ENCODE data around the gene SEMA7A. TPM values are rescaled to one million over a fixed set of nuclear protein-coding genes. Genes with fewer than 3 reads are reported as not detected.

The SEMA7A gene
- total and polyA plus RNA-seq, 4 donors = 4.2 to 15.0 (median 6.8) TPM

- H3K36me3 ChIP-seq (ENCODE audit: control insufficient read depth in 4 of 4, insufficient read depth in 4 of 4, low read length in 4 of 4) = no peaks in the 10 kb centered on the region
- H3K9me3 ChIP-seq (ENCODE audit: control insufficient read depth in 4 of 4, insufficient read depth in 3 of 4, low read length in 3 of 4) = no peaks in the 10 kb centered on the region
- no peak for TF ChIP-seq CTCF (IDR thresholded peaks at IDR 0.05; ENCODE audit: control extremely low read depth, extremely low read depth)
- ATAC-seq (ENCODE audit: insufficient read depth, low FRiP score) (no peak), DNase-seq (peak in 1 of 3 donors; percentile 60)
- 58 to 67% methylated on average over 16 of the region's 16 CpGs for WGBS, 2 donors
- peaks cover 0 to 12% (median 7%) of the 10 kb centered on the region in 3 donors for H3K27me3 ChIP-seq (ENCODE audit: control insufficient read depth in 3 of 3, insufficient read depth in 3 of 3, low read length in 2 of 3)
- peak overlapping the region in 1 of 2 donors; percentile 27 for H3K27ac ChIP-seq (ENCODE audit: low read depth in 1 of 2, low read length in 1 of 2)
- H3K4me1 ChIP-seq (ENCODE audit: control insufficient read depth in 5 of 5, insufficient read depth in 5 of 5, low read length in 5 of 5) = peaks cover 0 to 14% (median 0%) of the 10 kb centered on the region in 5 donors
- H3K9ac ChIP-seq (ENCODE audit: insufficient read depth in 1 of 2, low read length in 2 of 2) = no peak overlapping the region
- H3K4me3 ChIP-seq = no peak overlapping the region
These were observed 742 bp upstream of the SEMA7A start for GRCh38 chr15:74434263-74435136.

- no peaks in the 10 kb centered on the region for H3K36me3 ChIP-seq (ENCODE audit: control insufficient read depth in 4 of 4, insufficient read depth in 4 of 4, low read length in 4 of 4)
- 1% methylated on average over 36 to 64 of the region's 64 CpGs for WGBS, 2 donors
- peak in 1 of 3 donors; percentile 59 for DNase-seq
- peak overlapping the region in 1 of 2 donors; percentile 47 for H3K27ac ChIP-seq (ENCODE audit: low read depth in 1 of 2, low read length in 1 of 2)
- peaks cover 0 to 14% (median 0%) of the 10 kb centered on the region in 5 donors for H3K4me1 ChIP-seq (ENCODE audit: control insufficient read depth in 5 of 5, insufficient read depth in 5 of 5, low read length in 5 of 5)
- H3K9ac ChIP-seq (ENCODE audit: insufficient read depth in 1 of 2, low read length in 2 of 2) = no peak overlapping the region
- H3K4me3 ChIP-seq = peak overlapping the region; percentile 75
- peaks cover 0 to 12% (median 7%) of the 10 kb centered on the region in 3 donors for H3K27me3 ChIP-seq (ENCODE audit: control insufficient read depth in 3 of 3, insufficient read depth in 3 of 3, low read length in 2 of 3)
- no peak for TF ChIP-seq CTCF (IDR thresholded peaks at IDR 0.05; ENCODE audit: control extremely low read depth, extremely low read depth)
- no peaks in the 10 kb centered on the region for H3K9me3 ChIP-seq (ENCODE audit: control insufficient read depth in 4 of 4, insufficient read depth in 3 of 4, low read length in 3 of 4)
- no peak for ATAC-seq (ENCODE audit: insufficient read depth, low FRiP score)
These were observed 678 bp downstream of the SEMA7A start for GRCh38 chr15:74432968-74433591.

- peaks cover 0 to 14% (median 0%) of the 10 kb centered on the region in 5 donors for H3K4me1 ChIP-seq (ENCODE audit: control insufficient read depth in 5 of 5, insufficient read depth in 5 of 5, low read length in 5 of 5)
- no peak for TF ChIP-seq CTCF (IDR thresholded peaks at IDR 0.05; ENCODE audit: control extremely low read depth, extremely low read depth)
- ATAC-seq (ENCODE audit: insufficient read depth, low FRiP score) (no peak), DNase-seq (no peak)
- H3K4me3 ChIP-seq = peak overlapping the region; percentile 49
- H3K27me3 ChIP-seq (ENCODE audit: control insufficient read depth in 3 of 3, insufficient read depth in 3 of 3, low read length in 2 of 3) = peaks cover 0 to 12% (median 7%) of the 10 kb centered on the region in 3 donors
- no peaks in the 10 kb centered on the region for H3K9me3 ChIP-seq (ENCODE audit: control insufficient read depth in 4 of 4, insufficient read depth in 3 of 4, low read length in 3 of 4)
- H3K9ac ChIP-seq (ENCODE audit: insufficient read depth in 1 of 2, low read length in 2 of 2) = no peak overlapping the region
- no peak overlapping the region for H3K27ac ChIP-seq (ENCODE audit: low read depth in 1 of 2, low read length in 1 of 2)
- H3K36me3 ChIP-seq (ENCODE audit: control insufficient read depth in 4 of 4, insufficient read depth in 4 of 4, low read length in 4 of 4) = no peaks in the 10 kb centered on the region
- 30 to 35% methylated on average over 21 of the region's 21 CpGs for WGBS, 2 donors
These were observed 1.3 kb downstream of the SEMA7A start for GRCh38 chr15:74432271-74432967.
